ENCODE data around the gene FDX2.
"Not testable (repeated sequence)": the region's sequence is repeated elsewhere in the genome, so short reads cannot be mapped to it uniquely, and the experiment has no call there.

FDX2 gene

GRCh38 chr19:10284960-10285278, 30.9 kb downstream of the FDX2 start:
- TF ChIP-seq, protein P1, sequence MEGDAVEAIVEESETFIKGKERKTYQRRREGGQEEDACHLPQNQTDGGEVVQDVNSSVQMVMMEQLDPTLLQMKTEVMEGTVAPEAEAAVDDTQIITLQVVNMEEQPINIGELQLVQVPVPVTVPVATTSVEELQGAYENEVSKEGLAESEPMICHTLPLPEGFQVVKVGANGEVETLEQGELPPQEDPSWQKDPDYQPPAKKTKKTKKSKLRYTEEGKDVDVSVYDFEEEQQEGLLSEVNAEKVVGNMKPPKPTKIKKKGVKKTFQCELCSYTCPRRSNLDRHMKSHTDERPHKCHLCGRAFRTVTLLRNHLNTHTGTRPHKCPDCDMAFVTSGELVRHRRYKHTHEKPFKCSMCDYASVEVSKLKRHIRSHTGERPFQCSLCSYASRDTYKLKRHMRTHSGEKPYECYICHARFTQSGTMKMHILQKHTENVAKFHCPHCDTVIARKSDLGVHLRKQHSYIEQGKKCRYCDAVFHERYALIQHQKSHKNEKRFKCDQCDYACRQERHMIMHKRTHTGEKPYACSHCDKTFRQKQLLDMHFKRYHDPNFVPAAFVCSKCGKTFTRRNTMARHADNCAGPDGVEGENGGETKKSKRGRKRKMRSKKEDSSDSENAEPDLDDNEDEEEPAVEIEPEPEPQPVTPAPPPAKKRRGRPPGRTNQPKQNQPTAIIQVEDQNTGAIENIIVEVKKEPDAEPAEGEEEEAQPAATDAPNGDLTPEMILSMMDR (IDR thresholded peaks at IDR 0.05; ENCODE audit: extremely low read depth, missing control alignments) = no peak
- no peak for DNase-seq (ENCODE audit: low spot score)

GRCh38 chr19:10284065-10284959, 31.5 kb downstream of the FDX2 start:
- TF ChIP-seq, protein P1 (IDR thresholded peaks at IDR 0.05; ENCODE audit: extremely low read depth, missing control alignments) = no peak
- no peak for DNase-seq (ENCODE audit: low spot score)

GRCh38 chr19:10283301-10284064, 32.3 kb downstream of the FDX2 start:
- no peak for DNase-seq (ENCODE audit: low spot score)
- TF ChIP-seq, protein P1 (IDR thresholded peaks at IDR 0.05; ENCODE audit: extremely low read depth, missing control alignments) = no peak

- not testable (repeated sequence) for DNase-seq (ENCODE audit: low spot score)
These were observed 33.8 kb downstream of the FDX2 start for GRCh38 chr19:10282043-10282442.

DNA sequence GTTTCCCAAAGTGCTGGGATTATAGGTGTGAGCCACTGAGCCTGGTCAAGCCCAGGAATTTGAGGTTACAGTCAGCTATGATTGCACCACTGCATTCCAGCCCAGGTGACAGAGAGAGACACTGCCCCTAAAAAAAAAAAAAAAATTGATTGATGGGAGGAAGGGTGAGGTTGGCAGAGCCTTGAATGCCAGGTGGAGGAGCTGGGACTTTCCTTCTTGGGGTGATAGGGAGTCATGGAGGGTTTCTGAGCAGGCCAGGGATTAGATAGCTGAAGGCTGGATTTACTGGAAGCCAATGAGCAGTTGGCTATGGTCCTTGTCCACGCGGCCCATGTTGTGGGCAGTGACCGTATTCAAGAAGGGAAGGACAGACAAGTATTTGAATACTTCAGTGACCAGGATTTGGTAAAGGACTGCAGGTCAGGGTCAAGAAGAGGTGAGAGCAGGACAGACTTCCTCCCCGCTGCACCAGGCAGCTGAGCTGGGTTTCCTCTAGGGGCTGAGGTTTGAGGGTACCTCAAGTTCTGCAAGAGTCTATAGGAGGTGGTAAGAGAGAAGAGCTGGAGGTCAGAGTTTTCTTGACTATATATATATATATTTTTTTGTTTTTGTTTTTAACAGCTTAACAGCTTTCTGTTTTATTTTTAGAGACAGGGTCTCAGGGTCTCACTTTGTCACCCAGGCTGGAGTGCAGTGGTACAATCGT, 35.9 kb downstream of the FDX2 start:
- no peak for DNase-seq (ENCODE audit: low spot score)
- TF ChIP-seq, protein P1 (IDR thresholded peaks at IDR 0.05; ENCODE audit: extremely low read depth, missing control alignments) = no peak

- TF ChIP-seq, protein P1 (IDR thresholded peaks at IDR 0.05; ENCODE audit: extremely low read depth, missing control alignments) = no peak
- no peak for DNase-seq (ENCODE audit: low spot score)
These were observed 36.9 kb downstream of the FDX2 start for GRCh38 chr19:10278935-10279334.

DNA sequence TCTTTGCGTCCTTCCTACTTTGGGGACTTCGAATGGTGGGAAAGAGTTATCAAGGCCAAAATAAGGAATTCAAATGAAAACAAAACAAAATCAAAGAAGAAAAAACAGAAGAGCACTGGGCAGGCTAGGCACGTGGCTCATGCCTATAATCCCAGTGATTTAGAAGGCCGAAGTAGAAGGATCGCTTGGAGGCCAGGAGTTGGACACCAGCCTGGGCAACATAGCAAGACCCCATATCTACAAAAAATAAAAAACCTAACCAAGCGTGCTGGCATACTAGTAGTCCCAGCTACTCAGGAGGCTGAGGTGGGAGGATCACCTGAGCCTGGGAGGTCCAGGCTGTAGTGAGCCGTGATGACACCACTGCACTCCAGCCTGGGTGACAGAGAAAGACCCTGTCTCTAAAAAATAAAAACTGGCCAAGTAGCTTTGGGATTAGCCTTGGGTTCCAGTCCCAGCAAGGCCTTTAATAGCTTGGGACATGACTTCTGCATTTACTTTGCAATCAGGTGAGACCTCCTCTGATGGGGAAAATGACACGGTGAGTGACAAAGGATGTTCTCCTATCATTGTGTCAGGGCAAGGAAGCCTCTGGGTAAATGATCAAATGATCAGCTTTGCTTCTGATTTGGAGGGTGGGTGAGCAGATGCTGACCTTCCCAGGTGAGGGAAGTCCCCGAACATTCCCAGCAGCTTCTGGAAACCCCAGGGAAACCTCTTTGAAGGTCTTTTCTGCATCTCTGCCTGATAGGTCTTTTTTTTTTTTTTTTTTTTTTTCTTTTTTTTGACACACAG, 37.8 kb downstream of the FDX2 start:
- no peak for DNase-seq (ENCODE audit: low spot score)
- TF ChIP-seq, protein P1 (IDR thresholded peaks at IDR 0.05; ENCODE audit: extremely low read depth, missing control alignments) = no peak

Measured in GM20000 (cell line).